GM18502 (cell line): ENCODE data around the gene IFI27L1.

Source experiments
- ATAC-seq: cut with Tn5 transposase; IDR thresholded peaks from one replicate; pipeline ENCODE4 v1.9.1; 2021; ENCODE audit warnings: mild to moderate bottlenecking; ENCODE audit not compliant: unreplicated experiment, poor library complexity

Gene IFI27L1

DNA sequence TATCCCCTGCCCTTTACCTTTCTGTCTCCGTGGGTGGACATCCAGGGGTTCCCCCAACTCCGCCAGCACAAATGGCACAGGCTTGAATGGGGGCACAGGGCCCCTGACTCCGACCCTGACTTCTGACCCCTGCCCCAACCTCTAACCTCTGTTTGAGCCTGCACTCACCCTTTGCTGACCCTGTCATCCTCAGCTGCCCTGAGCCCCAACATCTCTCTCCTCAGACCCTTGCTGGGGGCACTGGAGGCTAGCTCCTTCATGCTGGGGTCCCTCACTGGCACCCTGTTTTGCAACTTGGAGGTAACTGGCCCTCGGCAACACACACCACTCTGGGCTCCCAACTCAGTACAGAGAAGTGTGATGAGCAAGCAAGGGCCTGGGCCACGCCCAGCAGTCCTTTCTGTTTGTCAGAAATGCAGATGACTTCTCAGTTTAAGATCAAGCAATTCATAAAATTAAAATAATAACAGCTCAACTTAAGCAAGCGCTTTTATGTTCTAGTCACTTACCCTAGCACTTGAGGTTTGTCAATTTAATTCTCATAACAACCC lies 31.5 kb downstream of the IFI27L1 start:
- no peak for ATAC-seq

DNA sequence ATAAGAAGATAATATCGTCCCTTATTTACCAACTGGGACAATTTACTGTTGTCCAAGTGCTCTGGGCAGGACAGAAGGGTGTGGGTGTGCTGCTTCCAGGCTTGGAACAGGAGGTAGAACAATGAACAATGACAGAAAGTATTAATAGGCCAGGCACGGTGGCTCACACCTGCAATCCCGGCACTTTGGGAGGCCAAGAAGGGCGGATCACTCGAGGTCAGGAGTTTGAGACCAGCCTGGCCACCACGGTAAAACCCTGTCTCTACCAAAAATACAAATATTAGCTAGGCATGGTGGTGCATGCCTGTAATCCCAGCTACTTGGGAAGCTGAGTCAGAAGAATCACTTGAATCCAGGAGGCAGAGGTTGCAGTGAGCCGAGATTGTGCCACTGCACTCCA lies 32.0 kb downstream of the IFI27L1 start:
- no peak for ATAC-seq

GRCh38 chr14:94113490-94113889 lies 32.4 kb downstream of the IFI27L1 start:
- ATAC-seq = no peak

DNA sequence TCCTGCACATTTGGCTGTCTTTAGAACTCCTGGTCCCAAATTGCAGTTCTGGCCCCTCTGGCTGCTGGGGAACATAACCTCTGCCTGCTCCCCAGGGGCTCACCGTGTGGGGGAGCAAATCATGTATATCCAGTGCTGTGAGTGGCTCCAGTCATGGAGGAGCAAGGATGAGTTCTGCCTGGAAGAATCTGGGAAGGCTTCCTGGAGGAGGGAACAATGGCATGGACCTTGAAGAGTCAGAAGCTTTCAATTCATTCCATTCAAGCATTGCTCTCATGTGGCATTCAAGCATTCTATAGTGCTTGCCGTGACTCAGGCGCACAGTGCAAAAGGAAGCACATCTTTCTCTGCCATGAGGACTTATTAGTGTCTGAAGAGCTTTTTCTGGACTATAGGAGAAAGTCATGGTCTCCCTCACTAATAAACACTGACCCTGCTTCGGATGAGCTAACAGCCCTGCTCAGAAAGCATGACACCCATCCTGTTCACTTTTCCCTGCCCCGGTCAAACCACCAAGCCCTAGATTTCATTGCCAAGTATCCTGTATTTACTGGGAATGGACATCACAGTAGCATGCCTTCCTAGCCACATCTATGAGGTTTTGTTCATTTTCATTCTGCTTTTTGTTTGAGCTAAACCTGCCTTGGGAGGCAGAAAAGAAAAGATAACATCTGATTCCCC lies 32.9 kb downstream of the IFI27L1 start:
- no peak for ATAC-seq

- no peak for ATAC-seq
These were observed 33.5 kb downstream of the IFI27L1 start for GRCh38 chr14:94114589-94115057.

DNA sequence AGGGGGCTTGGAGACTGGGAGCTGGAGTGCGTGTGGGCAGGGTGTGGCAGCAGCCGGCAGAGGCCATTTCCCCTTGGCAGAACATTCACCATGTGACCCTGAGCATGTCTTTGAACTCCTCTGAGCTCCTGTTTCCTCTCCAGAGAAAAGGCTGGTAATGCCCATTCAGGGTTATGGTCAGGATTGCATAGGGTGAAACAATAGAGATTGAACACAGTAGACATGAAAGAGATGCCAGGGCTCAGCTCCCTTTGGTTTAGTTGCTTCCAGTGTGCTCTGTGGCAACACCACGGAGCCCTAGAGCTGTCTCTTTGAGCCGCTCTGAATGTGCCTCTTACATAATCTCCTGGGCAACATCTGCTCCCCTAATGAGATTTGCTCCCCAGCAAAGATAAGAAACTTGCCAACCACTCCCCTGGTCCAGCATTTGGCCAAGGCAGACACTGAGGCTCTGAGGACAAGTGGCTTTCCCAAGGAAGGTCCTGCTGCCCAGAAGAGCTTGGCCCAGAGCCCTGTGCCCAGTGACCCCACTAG lies 34.0 kb downstream of the IFI27L1 start:
- ATAC-seq = no peak

DNA sequence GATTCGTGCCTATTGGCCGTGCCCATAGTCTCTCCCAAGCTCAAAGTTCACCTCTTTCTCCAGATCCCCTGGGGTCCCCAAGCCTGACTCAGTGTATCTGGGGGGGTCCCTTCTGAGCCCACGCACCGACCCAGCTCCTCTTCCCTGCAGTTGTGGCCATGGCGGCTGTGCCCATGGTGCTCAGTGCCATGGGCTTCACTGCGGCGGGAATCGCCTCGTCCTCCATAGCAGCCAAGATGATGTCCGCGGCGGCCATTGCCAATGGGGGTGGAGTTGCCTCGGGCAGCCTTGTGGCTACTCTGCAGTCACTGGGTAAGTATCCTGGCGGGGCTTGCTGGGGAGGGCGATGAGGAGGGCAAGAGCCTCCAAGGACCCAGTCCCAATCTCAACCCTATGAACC lies 34.5 kb downstream of the IFI27L1 start:
- no peak for ATAC-seq

GRCh38 chr14:94116701-94117100 lies 35.6 kb downstream of the IFI27L1 start:
- no peak for ATAC-seq

GRCh38 chr14:94117856-94118255 lies 36.7 kb downstream of the IFI27L1 start:
- no peak for ATAC-seq

GRCh38 chr14:94119071-94119470 lies 38.0 kb downstream of the IFI27L1 start:
- no peak for ATAC-seq

DNA sequence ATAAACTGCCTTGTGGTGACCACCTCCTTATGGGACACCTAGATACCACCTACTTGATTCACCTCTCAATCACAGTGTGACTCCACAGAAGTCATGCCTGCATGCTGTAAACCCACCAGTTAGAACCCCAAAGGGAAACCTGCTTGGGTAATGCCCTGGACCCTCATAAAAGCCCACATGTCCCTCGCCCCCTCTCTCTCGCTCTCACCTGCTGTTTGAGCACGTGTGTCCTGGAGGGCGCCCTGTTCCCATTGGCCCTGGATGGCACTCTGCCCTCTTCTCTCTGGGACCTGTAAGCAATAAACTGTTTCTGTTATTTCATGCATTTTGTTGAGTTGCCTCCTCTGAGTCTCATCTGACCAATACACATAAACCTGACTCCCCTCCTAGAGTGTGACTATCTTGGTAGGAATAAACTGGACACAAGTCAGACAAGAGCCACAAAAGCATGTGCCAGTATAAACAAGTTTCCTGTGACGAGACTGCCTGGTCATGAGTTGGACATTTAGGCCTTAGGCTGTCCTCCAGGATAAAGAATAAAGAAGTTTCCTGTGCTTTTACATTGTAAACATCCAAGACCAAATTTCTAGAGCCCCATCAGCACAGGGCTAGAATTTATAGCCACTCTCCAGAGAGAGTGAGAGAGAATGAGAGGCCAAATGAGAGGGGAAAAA lies 39.7 kb downstream of the IFI27L1 start:
- ATAC-seq = no peak

DNA sequence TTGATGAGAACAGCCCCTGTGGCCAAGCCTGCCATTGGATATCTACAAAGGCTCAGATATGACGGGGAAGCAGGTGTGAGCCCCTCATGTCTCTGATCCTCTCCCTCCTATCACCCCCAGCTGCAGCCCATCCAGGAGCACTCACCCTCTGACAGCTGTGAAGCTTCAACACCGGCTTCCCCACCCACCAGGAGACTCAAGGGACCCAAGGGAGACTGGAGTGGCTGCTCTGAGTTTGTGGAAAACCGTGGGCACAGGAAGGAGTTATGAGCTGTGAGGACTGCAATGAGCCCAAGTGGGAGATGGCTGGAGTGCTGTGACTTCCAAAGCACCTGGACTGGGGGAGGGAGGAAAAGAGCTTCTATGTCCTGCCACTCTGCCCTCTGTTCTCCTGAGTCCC lies 40.4 kb downstream of the IFI27L1 start:
- ATAC-seq = no peak

DNA sequence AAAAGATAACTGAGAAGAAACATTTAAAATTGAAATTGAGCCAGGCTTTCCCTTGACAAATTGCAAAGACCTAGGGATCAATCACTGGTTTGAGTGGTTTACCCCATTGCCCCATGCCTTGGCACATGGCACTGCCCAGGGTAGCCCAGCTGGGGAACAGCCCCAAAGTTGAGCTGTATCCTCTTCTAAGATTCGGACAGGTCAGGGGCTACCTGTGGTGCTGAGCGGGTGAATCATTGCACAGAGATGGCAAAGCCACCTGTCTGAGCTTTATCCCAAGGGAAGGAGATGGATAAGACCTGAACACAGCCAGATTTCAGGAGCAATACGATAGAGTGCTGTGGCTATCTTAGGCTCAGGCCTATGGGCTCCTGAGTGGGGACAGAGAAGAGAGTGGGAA lies 41.3 kb downstream of the IFI27L1 start:
- no peak for ATAC-seq

DNA sequence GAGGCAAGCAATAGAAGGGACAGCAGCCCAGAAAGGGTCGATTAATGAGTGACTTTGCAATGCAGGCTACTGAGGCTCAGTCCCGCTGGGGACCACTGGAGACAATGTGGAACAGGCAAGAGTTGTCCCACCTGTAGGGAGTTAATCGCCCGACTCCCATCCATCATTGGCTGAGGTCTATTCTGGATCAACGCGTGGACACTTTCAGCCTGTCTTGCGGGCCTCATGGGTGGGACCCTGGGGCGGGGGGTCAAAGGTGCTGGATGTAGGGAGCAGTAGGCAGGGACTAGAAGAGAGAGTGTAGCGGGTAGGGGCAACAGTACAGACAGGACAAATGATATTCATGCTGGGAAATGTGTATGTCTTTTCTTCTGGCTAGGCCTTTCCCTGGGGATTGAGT lies 42.2 kb downstream of the IFI27L1 start:
- no peak for ATAC-seq

DNA sequence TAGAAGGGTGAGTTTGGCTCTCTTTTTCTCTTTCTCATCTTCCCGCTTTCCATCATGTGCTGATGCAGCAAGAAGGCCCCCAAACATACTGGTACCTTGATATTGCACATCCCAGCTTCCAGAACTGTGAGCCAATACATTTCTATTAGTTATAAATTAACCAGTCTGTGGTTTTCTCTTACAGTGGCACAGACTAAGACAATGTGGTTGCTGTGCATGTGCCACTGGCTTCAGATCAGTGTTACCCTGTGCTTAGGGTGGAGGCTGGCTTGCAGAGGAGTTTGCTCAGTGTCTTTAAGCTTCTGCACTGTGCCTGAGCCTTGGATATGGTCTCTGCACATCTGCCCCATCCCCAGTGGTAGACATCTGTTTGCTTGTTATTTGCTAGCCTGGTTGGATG lies 42.8 kb downstream of the IFI27L1 start:
- ATAC-seq = no peak

- no peak for ATAC-seq
These were observed 43.7 kb downstream of the IFI27L1 start for GRCh38 chr14:94124582-94125377.

- no peak for ATAC-seq
These were observed 44.7 kb downstream of the IFI27L1 start for GRCh38 chr14:94125659-94126418.

- no peak for ATAC-seq
These were observed 45.2 kb downstream of the IFI27L1 start for GRCh38 chr14:94126419-94126677.

- no peak for ATAC-seq
These were observed 45.7 kb downstream of the IFI27L1 start for GRCh38 chr14:94126800-94127199.

GRCh38 chr14:94127330-94127729 lies 46.2 kb downstream of the IFI27L1 start:
- ATAC-seq = no peak
